ENCODE measurements around the gene PTPN20.
"Not testable (repeated sequence)": the region's sequence is repeated elsewhere in the genome, so short reads cannot be mapped to it uniquely, and the experiment has no call there.

The PTPN20 gene

DNA sequence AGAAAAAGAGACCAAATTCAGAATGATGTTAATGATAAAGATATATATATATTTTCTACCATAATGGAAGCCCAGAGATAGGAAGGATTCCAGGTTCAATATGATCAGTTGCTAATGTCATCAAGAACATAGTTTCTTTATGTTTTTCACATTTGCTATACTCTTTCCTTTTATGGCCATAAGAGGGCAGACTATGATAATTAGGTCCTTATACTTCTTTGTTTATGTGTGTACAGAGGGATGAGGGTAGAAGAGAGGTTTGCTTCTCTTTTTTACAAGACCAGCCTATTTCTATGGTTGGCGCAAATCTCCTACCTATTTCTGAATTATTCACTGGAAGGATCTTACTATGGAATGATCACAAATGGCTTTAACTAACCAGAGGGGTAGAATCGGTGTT is 52.1 kb downstream of the PTPN20 start:
- not testable (repeated sequence) for H3K4me3 ChIP-seq (ENCODE audit: low read depth, low read length); H3K4me2 ChIP-seq (ENCODE audit: low read length); H3K9ac ChIP-seq; H3K4me1 ChIP-seq; H2AFZ ChIP-seq; H3K27me3 ChIP-seq (ENCODE audit: control insufficient read depth, insufficient read depth, low read length); H3K27ac ChIP-seq; H3K79me2 ChIP-seq; H3K36me3 ChIP-seq (ENCODE audit: control insufficient read depth, insufficient read depth, low read length); H3K9me3 ChIP-seq (ENCODE audit: control insufficient read depth, low read length)

DNA sequence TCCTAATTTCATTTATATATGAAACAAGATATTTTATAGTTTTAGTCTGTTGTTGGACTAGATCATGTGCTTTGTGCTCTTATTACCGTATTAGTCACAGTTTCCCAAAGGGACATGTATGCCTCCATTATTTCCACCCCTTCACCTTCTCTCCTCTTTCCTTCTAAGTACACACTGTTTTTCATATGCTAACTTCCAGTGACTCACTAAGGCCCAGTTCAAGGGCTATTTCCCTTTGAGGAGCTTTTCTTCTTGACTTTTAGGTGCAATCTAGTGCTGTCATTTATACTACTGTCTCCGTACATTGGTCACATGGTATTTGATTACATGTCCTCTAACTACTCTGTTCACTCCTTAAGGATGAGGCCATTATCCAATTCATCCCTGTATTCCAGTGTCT is 55.8 kb downstream of the PTPN20 start:
- H3K9me3 ChIP-seq (ENCODE audit: control insufficient read depth, low read length); H3K4me2 ChIP-seq (ENCODE audit: low read length); H3K4me3 ChIP-seq (ENCODE audit: low read depth, low read length); H3K27me3 ChIP-seq (ENCODE audit: control insufficient read depth, insufficient read depth, low read length); H3K9ac ChIP-seq; H3K79me2 ChIP-seq; H3K27ac ChIP-seq; H3K4me1 ChIP-seq; H3K36me3 ChIP-seq (ENCODE audit: control insufficient read depth, insufficient read depth, low read length); H2AFZ ChIP-seq: not testable (repeated sequence)

DNA sequence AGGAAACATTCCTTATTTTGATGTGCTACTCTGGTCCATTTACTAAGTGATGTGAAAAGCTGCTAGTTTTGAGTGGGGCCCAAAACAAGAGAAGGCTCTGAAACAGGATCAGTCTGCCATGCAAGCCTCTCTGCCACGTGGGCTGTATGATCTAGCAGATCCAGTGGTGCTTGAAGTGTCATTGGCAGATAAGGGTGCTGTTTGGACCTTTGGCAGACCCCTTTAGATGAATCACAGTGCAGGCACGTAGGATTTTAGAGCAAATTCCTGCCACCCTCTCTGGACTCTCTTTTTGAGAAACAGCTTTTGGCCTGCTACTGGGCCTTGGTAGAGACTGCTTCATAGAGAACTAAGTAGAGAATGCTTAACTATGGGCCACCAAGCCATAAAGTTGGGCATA is 69.0 kb downstream of the PTPN20 start:
- not testable (repeated sequence) for H3K4me1 ChIP-seq; H3K4me2 ChIP-seq (ENCODE audit: low read length); H3K36me3 ChIP-seq (ENCODE audit: control insufficient read depth, insufficient read depth, low read length); H2AFZ ChIP-seq; H3K9ac ChIP-seq; H3K9me3 ChIP-seq (ENCODE audit: control insufficient read depth, low read length); H3K27ac ChIP-seq; H3K27me3 ChIP-seq (ENCODE audit: control insufficient read depth, insufficient read depth, low read length); H3K79me2 ChIP-seq; H3K4me3 ChIP-seq (ENCODE audit: low read depth, low read length)

DNA sequence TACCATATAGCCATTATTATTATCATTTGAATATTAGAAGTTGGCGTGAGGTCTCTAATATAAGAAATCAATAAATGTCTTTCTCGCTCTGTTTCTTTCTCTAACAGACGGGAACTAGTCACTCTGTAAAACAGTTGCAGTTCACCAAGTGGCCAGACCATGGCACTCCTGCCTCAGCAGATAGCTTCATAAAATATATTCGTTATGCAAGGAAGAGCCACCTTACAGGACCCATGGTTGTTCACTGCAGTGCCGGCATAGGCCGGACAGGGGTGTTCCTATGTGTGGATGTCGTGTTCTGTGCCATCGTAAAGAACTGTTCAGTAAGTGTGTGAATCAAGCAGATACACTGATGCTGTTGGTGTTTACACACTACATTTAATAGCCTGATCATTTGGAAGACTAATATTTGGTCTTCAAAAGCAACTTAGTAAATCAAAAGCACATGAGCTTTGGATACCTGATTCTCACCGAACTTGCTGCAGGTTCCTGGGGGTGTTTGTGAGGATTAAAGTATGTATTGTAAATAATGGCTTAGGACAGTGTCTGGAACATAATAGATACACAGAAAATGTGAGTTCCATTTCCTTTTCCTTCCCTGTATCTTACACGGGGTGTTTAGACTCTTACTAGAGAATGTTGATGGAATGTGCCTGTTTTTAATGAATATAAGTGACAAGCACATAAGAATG is 76.2 kb downstream of the PTPN20 start:
- not testable (repeated sequence) for H3K27ac ChIP-seq; H3K36me3 ChIP-seq (ENCODE audit: control insufficient read depth, insufficient read depth, low read length); H3K4me1 ChIP-seq; H3K4me2 ChIP-seq (ENCODE audit: low read length); H3K27me3 ChIP-seq (ENCODE audit: control insufficient read depth, insufficient read depth, low read length); H2AFZ ChIP-seq; H3K9me3 ChIP-seq (ENCODE audit: control insufficient read depth, low read length); H3K4me3 ChIP-seq (ENCODE audit: low read depth, low read length); H3K79me2 ChIP-seq; H3K9ac ChIP-seq

DNA sequence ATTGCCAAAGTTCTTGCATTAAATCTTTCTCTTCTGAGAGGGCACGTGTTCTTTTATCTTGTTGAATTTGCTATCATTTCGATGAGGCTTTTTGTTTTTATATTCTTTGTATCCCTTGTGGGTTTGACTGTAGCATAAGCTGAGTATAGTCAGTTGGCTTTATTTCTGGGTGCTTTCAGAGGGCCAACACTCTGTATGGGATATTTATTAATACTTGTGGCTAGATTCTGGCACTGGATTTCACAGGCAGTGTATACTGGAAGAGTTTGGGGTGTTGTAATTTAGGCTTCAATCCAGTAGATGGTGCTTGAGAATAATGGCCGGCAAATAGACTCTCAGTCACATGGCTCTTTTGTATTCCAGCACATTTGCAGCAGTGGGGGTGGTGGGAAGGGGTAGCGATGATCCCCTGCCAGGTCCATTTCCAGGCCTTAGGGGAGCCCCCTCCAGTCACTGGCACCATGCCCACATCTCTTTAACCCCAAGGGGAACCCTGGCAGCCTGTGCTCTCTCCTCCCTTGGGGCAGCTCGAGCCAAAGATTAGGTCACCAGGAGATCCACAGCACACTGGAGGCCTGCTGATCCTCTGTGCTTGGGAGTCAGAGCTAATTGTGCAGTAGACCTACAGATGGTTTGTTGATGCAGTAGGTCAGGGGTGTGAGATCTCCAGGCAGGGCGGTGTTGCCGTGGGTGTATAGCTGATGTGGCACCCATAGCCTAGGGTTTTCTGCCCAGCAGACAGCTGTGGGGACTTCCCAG is 81.8 kb downstream of the PTPN20 start:
- H3K27ac ChIP-seq, result no peak overlapping the region

DNA sequence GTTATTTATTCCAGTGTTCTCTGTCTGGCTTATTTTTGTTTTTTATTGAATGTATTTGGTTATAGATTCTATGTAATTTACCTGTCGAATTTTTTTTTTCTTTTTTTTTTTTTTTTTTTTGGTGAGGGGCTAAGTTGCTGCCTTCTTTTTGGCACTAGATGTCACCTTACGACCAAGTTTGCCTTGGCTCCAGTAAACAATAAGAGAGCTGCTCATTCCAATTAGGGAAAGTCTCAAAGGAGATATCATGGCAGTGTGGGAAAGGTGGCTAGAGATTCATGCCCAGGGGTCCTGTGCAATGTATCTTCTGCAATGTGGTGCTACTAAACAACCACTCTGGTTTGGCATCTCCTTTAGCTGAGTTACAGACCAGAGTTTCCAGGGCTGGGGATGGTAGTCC is 84.0 kb downstream of the PTPN20 start:
- Histone ChIP-seq H3K4me1 (no peaks in the 10 kb centered on the region), H3K36me3 (ENCODE audit: control insufficient read depth, insufficient read depth, low read length) (no peaks in the 10 kb centered on the region), H3K27ac (no peak overlapping the region), H3K27me3 (ENCODE audit: control insufficient read depth, insufficient read depth, low read length) (no peaks in the 10 kb centered on the region), H3K9me3 (ENCODE audit: control insufficient read depth, low read length) (no peaks in the 10 kb centered on the region), H3K9ac (no peak overlapping the region), H2AFZ (no peak overlapping the region), H3K4me3 (ENCODE audit: low read depth, low read length) (no peak overlapping the region), H3K79me2 (no peaks in the 10 kb centered on the region), H3K4me2 (ENCODE audit: low read length) (no peak overlapping the region)
- TF ChIP-seq, protein P1, sequence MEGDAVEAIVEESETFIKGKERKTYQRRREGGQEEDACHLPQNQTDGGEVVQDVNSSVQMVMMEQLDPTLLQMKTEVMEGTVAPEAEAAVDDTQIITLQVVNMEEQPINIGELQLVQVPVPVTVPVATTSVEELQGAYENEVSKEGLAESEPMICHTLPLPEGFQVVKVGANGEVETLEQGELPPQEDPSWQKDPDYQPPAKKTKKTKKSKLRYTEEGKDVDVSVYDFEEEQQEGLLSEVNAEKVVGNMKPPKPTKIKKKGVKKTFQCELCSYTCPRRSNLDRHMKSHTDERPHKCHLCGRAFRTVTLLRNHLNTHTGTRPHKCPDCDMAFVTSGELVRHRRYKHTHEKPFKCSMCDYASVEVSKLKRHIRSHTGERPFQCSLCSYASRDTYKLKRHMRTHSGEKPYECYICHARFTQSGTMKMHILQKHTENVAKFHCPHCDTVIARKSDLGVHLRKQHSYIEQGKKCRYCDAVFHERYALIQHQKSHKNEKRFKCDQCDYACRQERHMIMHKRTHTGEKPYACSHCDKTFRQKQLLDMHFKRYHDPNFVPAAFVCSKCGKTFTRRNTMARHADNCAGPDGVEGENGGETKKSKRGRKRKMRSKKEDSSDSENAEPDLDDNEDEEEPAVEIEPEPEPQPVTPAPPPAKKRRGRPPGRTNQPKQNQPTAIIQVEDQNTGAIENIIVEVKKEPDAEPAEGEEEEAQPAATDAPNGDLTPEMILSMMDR (IDR thresholded peaks at IDR 0.05), result no peak

More for the DNA sequence above, 81.8 kb downstream of the PTPN20 start:
- no peaks in the 10 kb centered on the region for H3K9me3 ChIP-seq (ENCODE audit: control insufficient read depth, low read length)
- TF ChIP-seq, protein P1 (IDR thresholded peaks at IDR 0.05), result no peak
- no peak overlapping the region for H3K9ac ChIP-seq
- H3K79me2 ChIP-seq, result no peaks in the 10 kb centered on the region
- H3K27me3 ChIP-seq (ENCODE audit: control insufficient read depth, insufficient read depth, low read length), result no peaks in the 10 kb centered on the region
- H3K4me3 ChIP-seq (ENCODE audit: low read depth, low read length), result no peak overlapping the region
- no peaks in the 10 kb centered on the region for H3K4me1 ChIP-seq
- no peak overlapping the region for H2AFZ ChIP-seq
- H3K36me3 ChIP-seq (ENCODE audit: control insufficient read depth, insufficient read depth, low read length), result no peaks in the 10 kb centered on the region
- H3K4me2 ChIP-seq (ENCODE audit: low read length), result no peak overlapping the region

Data from parathyroid adenoma (tissue), 2 donors.